H1 (cell line): ENCODE results near the gene ZNF385D. TPM values are rescaled to one million over a fixed set of nuclear protein-coding genes. Genes with fewer than 3 reads are reported as not detected.

ENCODE experiments used
- ASH2L ChIP-seq: fragments of 200-600, 300-600 bp; sonication (generic); IDR thresholded peaks from one replicate; pipeline ENCODE4 v1.7.1; 2017; ENCODE audit warnings: low read length
- CHD1 ChIP-seq: IDR thresholded peaks from 2 replicates; pipeline ENCODE4 v1.6.1; 2012; ENCODE audit warnings: low read depth, low read length, improper control_type of control experiment
- ZNF274 ChIP-seq: IDR thresholded peaks from 2 replicates; pipeline ENCODE4 v1.7.0; 2012; ENCODE audit warnings: low read length, borderline replicate concordance; ENCODE audit errors: extremely low read depth
- polyA plus RNA-seq, 7 experiments: library from polyadenylated mRNA; depleted of rRNA in 3 of 7; stranded (reverse) in 5 of 7; unstranded in 2 of 7; fragments of >200 nt in 5 of 7; fragments of 200-250 nt in 2 of 7; gene quantifications; 1 replicate in 5 of 7; 2 replicates in 1 of 7; 4 replicates in 1 of 7; pipeline versions ENCODE4 v1.2.1 to v1.2.3, GENCODE V29; 2011 to 2013; ENCODE audit warnings: missing spikeins in 2 of 7, mixed read lengths in 2 of 7
- total RNA-seq: library from RNA; stranded (reverse); fragmentation: NEBNext Ultra II Directional; extraction: Animal tissue kit (Norgen Biotek cat#: 25700); gene quantifications from 2 replicates; pipeline ENCODE4 v1.2.1, GENCODE V29; 2021

The ZNF385D gene
- total and polyA plus RNA-seq, 2 of the 8 experiments (the other 6 are each of a cell fraction or from before 2014, with no cell fraction given), result 5.9 to 10.8 TPM

DNA sequence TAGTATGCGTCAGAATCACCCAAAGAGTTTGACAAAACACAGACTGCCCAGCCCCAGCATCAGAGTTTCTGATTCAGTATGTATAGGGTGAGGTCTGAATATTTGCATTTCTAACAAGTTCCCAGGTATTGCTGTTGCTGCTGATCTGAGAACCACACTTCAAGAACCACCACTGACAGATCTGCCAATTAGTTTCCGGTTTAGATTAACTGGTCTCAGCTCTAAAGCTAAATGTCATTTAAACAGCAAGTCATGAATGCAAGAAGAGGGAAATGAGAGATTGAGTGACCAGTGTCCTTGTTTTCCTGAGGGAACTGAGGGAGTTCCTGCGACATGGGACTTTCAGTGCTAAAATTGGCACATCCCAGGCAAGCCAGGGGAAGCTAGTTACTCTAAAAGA, 305.0 kb downstream of the ZNF385D start (continued):
- TF ChIP-seq ASH2L, result no peak
- TF ChIP-seq ZNF274, result no peak
- TF ChIP-seq CHD1, result no peak
